Femur (tissue), 1 donor: ENCODE data around the gene PPA2.
A peak's percentile ranks its signal among the peaks of the same experiment; 100 is the strongest.
"Not testable (repeated sequence)": the region's sequence is repeated elsewhere in the genome, so short reads cannot be mapped to it uniquely, and the experiment has no call there.

ENCODE experiments used
- DNase-seq: peaks from one replicate; pipeline ENCODE4 v3.0.0-alpha.2; 2017

The PPA2 gene

DNA sequence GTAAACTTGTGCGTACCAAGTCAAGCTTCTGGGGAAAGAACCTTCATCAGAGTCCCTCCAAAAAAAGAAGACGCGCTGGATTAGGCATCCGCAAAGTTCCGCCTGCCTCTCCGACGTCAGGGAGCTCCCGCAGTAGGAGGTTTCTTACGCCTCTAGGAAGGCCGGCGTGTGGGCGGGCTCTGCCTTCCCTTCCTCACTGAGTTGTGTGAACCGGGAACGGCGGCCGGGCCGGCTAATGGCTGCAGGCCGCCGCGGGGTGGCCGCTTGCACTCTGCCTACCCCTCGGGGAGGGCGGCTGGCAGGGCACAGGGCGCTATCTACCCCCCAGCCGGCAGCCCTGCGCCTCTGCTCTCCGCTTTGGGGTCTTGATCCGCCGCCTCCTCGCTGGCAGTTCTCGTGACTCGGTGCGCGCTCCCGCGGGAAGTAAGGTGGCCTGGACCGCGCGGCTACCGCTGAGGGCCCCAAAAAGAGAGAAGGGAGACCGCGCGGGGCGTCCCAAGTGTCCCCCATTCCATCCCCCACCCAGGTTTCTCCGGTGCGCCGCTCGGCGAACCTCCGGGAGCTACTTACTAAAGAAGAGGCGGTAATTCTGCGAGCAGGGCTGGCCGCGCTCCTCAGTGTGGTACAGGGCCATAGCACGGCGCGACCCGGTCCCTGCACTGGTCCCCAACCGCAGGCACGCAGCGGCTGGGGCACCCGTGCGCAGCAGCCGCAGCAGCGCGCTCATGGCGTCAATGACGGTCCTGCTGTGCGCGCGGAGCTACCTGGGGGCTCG is at the start of gene PPA2:
Gene PPA2, minus strand, starts transcription at position 739 of the 775 bp plus-strand sequence. Its CDS starts 12 bp downstream, at position 727.
- DNase-seq, result peak; percentile 92

DNA sequence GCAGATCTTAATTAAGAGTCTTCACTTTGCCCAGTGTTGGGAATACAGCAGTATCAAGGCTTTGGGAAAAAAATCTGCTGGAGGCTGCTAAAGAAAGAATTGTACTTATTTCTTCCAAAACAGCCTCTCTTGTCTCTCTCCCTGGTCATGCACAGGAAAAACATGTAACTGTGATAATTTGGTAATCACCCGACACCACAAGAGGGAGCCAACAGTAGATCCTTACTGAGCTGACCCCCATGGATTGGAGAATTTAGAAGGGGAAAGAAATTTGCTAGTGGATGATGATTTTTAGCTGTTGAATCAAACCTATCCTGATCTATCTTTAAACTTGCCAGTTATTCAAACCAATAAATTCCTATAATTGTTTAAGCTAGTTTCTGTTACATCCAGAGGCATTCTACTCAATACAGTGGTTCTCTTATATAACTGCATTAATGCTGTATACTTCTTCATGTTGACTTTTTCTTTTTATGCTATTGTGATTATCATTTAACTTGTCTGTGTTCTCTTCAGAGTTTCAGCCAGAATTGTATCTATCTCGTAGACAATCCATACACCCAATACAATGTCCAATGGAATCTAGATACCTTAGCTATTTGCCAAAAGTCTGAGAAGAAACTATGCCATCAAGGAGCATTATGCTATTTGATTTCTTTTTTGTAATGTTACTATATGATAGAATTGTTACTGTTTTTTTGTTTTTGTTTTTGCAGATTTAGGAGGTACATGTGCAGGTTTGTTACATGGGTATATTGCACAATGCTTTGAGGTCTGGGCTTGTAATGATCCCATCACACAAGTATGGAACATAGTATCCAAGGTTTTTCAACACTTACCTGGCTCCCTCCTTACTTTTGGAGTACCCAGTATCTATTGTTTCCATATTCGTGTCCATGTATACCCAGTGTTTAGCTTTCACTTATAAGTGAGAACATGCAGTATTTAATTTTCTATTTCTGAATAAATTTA is 47.2 kb upstream of the PPA2 start:
- no peak for DNase-seq

DNA sequence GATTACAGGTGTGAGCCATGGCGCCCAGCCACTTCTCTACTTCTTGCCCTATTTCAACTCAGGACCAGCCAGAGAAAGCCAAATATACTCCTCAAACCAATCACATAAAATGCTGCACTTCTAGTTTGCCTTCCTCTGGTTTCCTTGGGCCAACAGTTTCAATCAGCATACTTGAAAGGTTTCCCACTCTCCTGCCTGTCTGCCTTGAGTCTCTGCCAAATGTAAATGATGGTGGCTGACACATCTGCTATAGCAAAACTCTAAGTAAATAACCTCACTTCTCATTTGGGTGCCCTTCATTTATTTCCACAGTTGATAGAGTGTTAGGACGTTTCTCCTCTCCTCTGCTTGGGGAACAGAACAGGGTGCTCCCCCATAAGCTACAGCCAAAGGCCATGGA is 36.4 kb upstream of the PPA2 start:
- DNase-seq, result no peak

DNA sequence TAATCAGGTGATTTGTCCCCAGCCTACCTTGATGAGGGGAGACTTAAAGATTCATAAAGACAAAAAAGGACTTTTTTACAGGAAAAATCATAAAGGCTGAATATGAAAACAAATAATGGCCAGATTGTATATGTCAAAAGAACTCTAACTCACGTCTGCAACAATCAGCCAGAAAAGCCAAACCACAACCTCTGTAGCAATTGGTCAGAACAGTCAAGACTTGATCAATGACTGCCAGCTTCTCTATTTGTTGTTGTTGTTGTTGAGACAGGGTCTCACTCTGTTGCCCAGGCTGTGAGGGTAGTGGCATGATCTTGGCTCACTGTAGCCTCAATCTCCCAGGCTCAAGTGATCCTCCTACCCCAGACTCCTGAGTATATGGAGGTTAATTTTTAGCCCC is 35.9 kb upstream of the PPA2 start:
- DNase-seq, result no peak

DNA sequence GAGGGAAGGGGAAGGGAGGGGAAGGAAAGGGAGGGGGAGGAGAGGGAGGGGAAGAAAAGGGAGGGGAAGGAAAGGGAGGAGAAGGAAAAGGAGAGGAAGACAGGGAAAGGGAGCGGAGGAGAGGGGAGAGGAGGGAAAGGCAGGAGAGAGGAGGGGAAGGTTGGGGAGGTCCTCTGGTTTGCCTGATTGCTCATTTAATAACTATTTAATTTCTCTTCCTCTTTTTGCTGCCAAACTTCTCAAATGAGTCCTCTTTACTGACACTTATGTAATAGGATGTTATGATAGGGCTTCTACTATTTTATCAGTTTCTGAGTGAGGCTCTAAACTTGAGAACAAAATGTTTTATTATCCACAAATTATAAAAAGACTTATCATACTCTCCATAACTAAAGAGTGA is 35.4 kb upstream of the PPA2 start:
- DNase-seq, result no peak

DNA sequence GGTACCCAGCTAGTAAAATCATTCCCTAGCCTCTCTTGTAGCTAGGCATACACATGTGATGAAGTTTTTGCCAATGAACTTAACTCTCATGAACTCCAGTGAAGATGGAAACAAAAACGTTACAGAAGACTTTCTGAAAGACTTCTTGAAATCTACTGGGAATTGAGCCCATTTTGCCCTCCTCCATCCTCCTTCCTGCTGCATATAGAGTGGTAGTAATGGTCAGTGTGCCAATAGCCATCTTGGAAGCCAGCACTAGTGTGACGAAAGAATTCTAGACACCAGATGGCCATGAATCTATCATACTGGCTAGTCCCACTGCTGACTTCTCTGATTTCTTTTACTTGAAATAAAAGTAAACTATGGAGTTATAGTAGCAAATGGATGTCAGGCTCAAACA is 30.9 kb upstream of the PPA2 start:
- no peak for DNase-seq

DNA sequence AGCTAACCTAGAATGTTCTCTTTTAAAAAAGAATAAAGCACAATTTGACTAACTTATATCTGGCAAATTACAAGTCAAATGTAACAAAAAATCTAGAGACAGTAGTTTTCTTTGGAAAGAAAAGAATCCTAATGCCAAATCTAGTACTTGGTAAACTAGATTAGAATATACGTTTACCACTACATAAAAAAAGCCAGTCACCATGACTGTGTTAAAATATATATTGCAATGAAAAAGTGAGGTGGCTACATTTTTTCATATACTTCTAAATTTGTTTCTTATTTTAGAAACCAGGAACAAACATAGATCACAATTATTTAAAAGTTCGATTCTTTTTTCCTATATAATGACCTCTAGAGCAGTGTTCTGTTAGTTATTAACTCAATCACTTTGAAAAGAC is 29.6 kb upstream of the PPA2 start:
- no peak for DNase-seq

DNA sequence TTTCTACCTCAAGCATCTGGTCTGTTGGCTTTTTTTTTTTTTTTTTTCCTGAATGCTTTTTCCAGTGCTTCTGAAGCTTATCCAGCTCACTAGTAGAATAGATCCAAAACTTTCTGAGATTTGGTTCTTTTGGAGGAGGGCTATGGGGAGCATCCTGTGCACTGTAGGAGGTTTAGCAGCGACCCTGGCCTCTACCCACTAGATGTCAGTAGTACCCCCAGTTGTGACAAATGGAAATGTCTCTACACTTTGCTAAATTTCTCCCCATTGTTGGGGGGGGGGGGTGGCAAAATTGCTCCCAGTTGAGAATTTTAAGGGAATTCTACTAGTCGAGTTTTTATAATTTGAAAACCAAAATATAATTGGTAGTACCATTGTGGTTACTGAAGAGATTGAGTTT is 23.0 kb upstream of the PPA2 start:
- DNase-seq, result no peak

DNA sequence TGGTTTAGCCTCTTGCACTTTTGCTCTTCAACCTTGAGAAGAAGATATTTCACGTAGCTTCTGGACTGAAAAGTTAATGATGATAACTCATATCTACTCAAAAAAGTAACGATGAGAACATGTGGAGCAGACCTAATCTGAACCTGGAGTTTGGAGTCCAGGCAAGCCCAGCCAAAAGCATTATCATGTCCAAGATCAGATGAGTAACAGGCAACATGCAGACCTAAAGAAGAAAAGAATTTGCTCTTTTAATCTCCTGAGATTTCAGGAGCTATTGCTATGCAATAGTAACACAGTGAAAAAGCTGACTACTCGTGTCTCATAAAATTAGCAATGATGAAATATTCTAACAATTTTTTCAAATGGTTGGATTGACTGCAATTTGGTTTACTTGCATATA is 21.8 kb upstream of the PPA2 start:
- DNase-seq, result no peak

DNA sequence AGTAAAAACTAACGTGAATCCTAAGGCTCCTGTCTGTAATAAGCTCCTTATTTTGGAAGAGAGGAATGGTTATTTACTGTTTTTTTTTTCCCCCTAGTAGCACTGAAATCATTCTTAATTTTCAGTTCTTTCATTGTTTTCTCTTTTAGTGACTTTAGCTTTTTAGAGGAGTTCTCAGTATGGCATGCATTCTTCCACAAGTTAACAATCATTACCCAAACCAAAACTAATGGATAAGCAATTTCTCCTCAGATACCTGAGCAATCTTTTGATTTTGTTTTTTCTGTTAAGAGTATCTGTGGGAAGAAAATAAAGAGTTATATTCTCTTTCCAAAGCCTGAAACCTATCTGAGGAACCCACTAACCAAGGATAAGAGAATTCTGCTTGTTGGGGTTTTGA is 16.7 kb upstream of the PPA2 start:
- no peak for DNase-seq

DNA sequence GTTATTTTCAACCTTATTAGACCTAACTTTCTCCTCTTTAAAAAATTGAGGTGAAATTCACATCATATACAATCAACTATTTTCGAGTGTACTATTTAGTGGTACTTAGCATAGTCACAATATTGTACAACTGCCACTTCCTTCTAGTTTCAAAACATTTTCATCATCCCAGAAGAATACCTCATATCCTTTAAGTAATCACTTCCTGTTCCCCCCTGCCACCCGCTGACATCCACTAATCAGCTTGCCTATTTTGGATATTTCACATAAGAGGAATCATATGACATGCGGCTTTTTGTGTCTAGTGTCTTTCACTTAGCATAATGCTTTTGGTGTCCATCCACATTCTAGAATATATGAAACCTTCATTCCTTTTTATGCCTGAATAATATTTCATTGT is 10.0 kb upstream of the PPA2 start:
- DNase-seq, result no peak

DNA sequence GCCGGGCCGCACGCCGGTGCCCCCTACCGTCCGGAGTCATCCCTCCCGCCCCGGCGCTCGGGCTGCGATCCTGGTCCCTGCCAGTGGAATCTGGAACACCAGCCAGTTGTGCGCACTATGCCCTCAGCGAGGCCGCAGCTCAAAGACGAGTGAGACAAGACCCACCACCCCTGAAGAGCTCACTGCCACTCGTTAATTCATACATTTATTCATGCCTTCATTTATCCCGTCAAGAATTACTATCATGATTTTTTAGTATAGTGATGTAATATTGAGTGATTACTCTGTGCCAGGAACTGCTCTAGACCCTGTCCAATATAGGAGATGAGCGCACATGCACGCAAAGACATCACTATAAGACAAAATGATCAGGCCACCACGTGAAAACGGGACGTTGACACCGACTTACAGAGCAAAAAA is 247 bp upstream of the PPA2 start:
- DNase-seq, result peak; percentile 93

DNA sequence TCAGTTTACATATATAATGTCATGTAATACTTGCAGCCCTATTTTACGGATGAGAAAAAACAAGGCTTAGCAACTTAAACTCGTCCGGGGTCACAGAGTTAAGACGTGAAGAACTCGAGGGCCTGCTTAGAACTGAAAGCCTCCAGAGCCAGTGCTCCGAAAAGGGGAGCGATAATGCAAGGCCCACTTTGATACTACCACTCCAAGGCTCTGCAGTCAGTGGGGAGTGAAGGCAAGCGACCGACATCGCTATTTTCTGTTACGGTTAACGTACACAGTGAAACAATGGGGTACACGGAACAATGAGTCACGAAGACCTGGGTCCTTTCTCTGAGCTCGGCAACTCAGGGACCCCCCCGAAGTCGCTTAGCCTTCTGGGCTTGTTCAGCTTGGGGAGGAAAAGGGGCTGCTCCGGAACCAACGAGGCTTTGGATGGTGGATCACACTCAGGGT is 965 bp downstream of the PPA2 start:
- no peak for DNase-seq

DNA sequence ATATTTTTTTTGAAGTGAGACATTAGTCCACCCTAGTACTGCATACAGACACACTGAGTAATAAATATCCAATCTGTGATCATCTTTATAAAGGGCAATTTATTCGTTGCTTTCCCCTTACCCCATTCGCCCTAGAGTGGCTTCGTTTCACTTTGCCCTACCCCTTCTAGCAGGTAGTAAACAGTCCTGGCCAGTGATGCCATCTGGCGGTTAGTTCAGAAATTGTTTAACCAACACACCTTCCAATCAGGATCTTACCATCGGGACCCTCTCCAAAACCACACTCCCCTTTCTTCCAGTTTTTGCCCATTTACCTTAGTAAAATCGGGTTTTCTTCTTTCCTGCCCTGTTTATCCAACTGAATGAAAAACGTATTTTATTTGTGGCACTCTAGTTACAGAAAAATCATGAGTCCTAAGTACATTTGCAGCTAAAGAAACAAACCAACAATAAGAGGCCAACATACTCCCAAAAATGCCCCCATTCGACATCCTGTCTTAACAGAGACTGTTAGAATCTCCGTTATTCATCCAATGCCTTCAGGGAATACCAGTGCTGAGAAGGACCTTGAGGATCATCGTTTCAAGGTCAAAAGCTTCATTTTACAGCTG is 2.2 kb downstream of the PPA2 start:
- DNase-seq, result peak; percentile 78

DNA sequence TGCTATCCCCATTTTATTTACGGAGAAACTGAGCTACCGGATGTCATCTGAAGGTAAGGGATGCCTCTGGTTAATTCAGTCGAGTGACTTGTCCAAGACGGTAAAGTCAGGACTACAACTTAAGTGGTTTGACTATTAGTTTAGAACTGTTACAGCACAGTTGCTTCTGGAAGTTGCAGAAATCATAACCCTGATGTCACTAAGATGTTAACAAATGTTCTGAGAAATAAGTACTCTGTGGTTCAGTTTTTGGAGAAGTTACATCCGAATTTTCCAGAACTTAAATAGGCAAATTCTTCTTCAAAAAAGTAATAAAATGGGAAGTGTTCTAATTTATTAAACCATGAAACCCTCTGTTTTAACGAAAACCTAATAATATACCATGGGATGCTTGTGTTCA is 3.1 kb downstream of the PPA2 start:
- DNase-seq, result no peak

DNA sequence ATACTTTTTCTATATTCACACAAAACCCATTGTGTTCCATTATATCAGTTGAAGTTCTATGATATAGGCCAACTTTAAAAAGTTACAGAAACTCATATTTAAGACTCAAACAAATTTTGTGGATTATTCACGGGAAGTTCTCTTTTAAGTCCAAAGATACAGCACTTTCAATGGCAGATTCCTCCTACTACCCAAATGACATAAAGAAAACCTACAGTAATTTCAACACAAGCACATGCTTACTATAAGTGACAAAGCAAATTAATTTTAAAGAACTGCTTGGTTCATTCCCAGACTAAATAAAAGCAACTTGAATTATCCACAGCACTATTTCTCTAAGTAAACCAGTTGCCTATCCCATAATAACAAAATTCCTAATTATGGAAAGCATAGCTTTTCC is 4.1 kb downstream of the PPA2 start:
- no peak for DNase-seq

DNA sequence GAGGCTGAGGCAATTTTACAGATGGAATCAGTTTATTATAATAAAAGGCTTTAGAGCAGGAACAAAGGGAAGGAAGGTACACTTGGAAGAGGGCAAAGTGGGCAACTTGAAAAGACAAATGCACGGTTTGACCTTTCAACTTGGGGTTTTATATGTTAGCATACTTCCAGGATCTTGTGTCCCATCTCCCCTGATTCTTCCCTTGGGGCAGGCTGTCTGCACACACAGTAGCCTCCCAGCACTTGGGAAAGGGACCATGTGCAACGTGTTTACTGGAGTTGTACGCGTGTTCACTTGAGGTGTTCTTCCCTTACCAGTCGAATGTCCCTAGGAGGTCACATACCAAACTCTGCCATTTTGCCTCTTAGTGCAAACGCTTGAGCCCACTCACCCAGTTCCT is 7.3 kb downstream of the PPA2 start:
- no peak for DNase-seq

DNA sequence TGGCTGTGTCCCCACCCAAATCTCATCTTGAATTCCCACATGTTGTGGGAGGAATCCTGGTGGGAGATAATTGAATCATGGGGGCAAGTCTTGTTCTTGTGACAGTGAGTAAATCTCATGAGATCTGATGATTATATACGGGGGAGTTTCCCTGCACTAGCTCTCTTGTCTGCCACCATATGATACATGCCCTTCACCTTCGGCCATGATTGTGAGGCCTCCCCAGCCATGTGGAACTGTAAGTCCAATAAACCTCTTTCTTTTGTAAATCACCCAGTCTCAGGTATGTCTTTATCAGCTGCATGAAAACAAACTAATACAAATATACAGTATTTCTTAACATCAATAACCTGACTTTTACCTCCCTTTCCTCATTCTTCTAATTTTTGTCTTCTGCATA is 9.3 kb downstream of the PPA2 start:
- DNase-seq, result not testable (repeated sequence)

DNA sequence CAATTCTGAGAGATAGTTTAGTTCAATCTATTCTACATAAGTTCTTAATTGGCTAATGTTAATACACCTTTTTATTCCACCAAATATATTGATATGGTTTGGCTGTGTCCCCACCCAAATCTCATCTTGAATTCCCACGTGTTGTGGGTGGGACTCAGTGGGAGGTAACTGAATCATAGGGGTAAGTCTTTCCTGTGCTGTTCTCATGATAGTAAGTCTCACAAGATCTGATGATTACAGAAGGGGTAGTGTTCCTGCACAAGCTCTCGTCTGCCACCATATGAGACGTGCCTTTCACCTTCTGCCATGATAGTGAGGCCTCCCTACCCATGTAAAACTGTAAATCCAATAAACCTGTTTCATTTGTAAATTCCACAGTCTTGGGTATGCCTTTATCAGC is 11.3 kb downstream of the PPA2 start:
- DNase-seq, result no peak

DNA sequence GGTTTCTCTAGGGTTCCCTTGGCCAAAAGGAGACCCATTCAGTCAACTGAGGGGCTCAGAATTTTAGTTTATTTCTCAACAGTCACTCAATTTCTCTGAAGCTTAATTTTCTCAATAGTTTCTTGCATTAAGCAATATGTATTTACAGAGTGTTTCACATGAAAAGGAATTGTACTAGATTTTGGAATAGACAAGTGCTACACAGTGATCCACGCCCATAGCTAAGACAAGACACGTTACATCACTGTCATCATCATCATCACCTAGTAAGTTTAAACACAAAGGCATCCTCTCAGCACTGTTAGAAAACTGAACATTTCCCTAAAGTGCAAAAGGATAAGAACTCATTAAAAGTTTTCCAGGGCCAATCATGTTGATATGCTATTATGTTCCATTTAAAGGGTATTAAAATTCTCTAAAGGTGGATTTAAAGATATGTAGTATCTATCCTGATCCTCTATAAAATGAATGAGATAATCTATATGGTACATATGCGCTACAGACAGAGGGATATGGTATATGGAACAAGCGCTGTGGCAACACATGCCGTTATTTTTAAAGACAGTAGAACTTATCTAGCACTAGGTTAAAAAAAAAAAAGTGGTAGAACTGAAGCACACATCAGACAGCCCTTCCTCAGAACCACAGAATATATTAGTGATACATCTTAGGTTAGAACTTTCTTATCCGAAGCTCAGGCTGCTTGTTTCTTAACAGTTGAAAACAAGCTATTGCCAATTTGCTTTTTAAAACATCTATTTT is 12.1 kb downstream of the PPA2 start:
- DNase-seq, result no peak

DNA sequence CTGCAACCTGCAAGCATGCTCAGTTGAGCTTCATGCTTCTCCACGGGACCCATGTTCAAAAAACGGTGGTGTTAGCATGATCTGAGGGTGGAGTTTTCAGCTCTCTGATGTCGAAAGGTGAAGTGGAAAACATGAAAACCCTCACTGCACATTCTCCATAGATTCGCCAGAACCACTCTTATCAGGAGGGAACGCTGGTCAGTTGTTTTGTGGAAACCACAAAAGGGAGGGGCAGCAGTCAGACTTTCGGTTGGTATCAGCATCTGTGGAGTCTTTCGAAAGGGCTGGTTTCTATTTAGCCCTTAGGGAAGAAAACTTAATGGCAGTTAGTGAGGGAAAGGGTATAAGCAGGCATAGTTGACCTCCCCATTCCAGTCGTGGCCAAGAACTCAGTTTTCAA is 12.6 kb downstream of the PPA2 start:
- no peak for DNase-seq

DNA sequence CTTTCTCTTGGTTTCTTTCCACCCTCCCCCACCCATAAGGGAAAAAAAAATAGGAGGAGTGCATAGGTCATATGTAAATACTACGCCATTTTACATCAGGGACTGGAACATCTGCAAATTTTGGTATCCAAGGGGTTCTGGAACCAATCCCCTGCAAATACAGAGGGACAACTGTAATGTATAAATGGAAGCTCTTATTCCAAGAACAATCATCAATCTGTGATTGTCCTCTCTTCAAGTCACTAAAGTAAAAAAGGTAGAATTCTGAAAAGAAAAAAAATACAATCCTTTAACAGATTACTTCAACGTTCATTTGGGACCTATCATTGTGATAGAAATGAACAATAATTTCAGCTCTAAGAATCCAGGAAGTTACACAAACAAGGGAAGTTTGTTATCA is 13.6 kb downstream of the PPA2 start:
- DNase-seq, result no peak

DNA sequence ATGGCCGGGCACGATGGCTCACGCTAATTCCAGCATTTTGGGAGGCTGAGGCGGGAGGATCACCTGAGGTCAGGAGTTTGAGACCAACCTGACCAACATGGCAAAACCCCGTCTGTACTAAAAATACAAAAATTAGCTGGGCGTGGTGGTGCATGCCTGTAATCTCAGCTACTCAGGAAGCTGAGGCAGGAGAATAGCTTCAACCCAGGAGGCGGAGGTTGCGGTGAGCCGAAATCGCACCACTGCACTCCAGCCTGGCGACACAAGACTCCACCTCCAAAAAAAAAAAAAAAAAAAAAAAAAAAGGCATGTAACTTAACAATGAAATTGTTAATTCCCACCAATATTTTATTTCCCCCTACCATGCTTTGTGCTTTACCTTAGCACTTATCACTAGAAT is 15.3 kb downstream of the PPA2 start:
- DNase-seq, result not testable (repeated sequence)
